Measurements from ENCODE around the gene POM121C.

GRCh38 chr7:75531359-75531821 is 45.3 kb upstream of the POM121C start:
- TF ChIP-seq POLR2A (IDR thresholded peaks at IDR 0.05) (no peak), CTCF (IDR thresholded peaks at IDR 0.05) (no peak)

Measured in heart left ventricle (tissue), 13 donors.